T-helper 9 cell (primary cell): ENCODE data around the gene GPR149.

Experiments used
- DNase-seq: peaks from one replicate; pipeline ENCODE4 v3.0.0-alpha.2; 2020

Gene GPR149

DNA sequence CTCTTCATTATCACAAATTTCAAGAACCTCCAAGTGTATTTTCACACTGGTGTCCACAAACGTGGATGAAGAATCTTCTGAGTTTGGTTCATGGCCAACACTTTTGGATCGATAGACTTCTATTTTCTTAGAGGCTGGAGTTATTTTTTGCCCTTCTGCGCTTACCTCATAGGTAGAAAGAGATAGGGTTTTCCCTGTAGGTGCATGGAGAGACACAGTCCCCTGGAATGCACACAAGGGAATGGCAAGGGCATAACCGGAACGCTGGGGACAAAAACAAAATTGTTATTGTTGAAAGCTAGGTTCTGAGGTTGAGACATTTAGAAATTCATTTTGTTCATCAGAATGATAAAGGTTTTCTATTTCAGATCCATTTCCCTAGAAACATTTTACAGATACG, 92.0 kb downstream of the GPR149 start:
- DNase-seq = no peak

DNA sequence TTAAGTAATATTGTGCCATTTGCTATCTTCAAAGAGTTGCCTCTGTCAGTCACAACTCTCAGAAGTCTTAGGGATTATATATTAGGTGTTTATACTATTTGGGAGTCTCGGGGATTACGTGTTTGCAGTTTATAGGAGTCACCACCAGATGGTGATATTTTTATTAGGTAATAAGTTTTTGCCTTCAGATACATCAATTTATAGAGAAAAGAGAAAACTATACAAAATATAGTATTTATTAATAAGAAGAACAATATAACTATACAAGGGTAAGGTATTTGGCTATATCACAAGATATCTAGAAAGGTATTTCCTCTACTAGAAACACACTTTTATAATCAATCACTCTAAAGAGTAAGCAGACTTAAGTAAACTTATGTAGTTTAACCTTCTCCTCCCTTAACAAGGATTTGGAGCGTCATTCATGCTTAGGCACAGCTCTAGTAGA, 95.0 kb downstream of the GPR149 start:
- no peak for DNase-seq

DNA sequence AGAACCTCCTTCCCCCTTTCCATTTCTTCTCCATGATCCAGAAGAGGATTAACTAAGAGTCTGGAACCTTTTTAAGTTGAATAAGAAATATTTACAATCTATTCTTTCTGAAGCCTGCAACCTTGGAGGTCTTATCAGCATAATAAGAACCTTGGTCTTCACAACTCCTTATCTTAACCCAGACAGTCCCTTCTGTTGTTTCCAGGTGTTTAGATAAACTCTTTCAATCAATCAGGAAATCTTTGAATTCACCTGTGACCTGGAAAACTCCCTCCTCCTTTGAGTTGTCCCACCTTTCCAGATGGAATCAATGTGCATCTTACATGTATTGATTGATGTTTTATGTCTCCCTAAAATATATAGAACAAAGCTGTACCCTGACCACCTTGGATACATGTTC, 102.1 kb downstream of the GPR149 start:
- no peak for DNase-seq

DNA sequence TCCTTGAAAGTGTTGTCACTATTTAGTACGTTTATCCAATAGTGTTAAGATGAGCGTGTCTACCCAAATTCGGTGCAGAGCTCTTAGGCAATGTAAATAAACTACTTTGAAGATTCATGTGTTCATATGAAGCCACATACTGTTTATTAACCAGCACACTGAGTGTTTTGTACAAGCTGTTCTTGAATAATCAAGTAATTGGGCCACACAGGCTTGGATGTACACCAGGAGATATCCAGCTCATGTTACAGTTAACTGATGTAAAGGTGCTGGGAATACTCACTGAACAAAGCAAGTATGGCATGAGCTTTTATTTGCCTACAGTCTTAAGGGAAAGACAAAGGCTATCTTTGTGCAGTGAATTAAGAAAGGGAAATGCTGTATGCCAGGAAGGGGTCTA, 105.1 kb downstream of the GPR149 start:
- no peak for DNase-seq

DNA sequence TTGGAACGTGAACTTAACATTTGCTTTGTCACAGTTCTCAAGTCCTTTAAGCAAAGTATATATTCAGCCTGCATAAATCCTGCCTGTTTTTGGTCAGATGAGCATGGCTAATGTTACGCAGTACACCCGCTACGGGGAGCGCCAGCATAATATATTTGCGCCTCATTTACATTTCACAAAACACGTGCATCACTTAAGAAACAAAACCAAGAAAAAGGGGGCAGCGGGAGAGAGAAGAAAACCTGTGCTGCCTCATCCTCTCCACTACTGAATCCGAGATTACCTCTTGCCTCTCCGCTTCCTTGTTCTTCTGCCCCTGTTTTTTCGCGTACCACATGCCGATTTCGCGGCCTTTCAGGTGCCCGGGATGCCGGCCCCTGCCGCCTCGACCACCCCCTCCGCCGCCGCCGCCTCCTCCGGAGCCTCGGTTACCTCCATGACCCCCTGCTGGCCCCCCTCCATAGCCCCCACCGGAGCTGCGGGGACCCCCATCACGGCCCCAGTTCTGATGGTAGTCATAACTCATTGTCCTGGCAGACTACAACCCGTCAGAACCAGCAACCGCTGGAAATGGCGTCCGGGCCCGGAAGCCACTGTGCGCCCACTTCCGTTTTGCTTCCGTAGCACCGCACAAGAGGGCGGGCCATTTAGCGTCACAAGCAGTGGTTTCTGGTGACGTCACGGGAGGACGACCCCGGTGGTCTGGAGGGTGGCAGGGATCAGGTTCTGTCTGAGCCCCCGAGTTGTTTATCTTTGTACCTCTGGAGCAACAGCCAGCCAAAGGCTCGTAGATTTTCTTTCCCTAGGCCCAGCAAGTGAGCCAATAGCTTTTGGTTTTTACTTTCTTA, 105.9 kb downstream of the GPR149 start, which contains the start of gene DHX36:
DHX36 (minus strand) TSS at position 597 of the 848 bp plus-strand sequence; CDS start at position 526, 71 bp downstream.
- peak; percentile 83 for DNase-seq

DNA sequence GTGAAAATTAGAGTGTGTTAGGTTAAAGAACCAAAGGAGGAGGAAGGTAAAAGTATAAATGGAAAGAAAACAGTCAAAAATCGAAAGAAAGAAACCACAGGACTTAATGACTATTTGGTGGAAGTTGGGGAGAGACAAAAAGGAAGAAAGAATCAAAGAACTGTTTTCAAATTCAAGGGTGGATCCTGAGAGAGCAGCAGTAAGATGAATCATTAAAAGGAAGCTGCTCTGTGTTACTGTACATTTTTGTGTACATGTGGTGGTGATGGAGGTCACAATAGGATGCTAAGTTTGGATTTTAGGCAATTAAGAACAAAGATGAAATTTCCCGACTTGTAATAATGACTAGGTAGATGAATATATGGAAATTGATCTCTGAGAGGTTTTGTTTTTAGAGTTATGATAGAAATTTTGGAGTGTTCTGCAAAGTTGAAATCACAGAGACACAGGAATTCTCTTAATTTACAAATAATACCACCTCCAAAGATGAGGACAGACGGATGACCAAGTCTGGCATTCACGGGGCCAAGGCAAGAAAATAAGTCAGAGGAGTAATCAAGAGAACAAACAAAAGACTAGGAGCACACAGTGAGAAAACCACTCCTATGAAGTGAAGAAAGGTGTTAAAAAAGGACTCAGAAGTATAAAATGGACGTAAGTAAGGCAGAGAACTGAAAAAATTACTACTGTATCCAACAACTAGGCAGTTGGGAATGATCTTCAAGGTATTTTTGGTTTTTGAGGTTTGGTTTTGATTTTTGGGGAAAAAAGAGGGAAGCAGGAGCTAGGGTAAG, 112.8 kb downstream of the GPR149 start:
- DNase-seq = no peak

DNA sequence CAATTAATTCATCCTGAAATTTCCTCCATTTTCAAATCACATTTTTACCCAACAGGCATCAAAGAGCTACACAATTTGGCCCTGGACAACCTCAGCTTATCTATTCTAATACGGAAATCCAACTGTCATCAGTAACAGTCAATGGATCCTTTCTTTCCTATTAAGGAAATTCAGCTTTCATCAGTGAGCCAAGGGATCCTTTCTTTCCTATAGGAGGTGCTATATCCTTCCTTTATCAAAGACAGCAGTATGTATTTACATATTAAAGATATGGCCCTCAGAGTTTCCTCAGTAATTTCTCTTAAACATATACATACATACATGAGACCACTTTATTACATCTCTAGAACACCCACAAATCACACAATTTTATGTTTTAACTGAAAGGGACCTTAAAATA, 115.8 kb downstream of the GPR149 start:
- DNase-seq = no peak

DNA sequence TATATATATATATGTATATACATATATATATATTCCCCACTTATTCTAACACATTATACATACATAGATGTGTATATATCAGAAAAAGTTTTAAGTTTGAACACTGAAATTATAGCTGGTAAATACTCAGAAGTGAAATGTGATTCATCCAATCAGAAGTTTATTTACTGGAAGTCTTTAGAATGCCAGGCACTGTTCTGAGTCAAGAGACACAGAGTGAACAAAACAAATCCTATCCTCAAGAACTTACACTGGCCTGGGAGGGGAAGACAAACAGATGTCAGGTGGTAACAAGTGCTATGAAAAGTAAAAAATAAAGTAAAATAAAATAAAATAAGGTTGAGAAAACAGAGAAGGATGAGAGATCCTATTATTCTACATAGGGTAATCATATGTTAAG, 119.2 kb downstream of the GPR149 start:
- no peak for DNase-seq

DNA sequence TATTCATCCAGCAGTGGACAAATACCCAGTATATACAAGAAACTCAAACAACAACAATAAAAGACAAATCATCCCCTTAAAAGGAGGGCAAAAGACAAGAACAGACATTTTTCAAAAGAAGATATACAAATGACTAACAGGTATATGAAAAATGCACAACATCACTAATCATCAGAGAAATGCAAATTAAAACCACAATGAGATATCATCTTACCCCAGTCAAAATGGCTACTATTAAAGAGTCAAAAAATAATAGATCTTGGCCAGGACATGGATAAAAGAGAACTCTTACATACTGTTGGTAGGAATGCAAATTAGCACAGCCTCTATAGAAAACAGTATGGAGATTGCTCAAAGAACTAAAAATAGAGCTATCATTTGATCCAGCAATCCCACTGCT, 122.6 kb downstream of the GPR149 start:
- DNase-seq = no peak

DNA sequence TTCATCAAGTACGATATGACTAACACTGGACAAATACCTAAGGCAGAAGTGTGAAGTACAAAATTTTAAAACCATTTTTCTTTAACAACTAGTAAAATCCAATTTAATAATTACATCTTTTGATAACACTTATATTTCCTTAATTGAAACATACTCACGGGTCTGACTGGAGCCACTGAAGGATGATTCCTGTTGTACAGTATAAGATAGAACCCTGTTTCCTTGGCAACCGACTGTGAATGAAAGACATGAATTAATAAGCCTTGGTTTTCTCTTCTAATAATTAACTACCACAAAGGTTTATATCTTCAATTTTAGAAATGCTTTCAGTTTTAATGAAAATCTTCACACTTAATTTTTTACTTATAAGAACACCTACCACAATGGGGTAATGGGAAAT, 125.1 kb downstream of the GPR149 start:
- no peak for DNase-seq

DNA sequence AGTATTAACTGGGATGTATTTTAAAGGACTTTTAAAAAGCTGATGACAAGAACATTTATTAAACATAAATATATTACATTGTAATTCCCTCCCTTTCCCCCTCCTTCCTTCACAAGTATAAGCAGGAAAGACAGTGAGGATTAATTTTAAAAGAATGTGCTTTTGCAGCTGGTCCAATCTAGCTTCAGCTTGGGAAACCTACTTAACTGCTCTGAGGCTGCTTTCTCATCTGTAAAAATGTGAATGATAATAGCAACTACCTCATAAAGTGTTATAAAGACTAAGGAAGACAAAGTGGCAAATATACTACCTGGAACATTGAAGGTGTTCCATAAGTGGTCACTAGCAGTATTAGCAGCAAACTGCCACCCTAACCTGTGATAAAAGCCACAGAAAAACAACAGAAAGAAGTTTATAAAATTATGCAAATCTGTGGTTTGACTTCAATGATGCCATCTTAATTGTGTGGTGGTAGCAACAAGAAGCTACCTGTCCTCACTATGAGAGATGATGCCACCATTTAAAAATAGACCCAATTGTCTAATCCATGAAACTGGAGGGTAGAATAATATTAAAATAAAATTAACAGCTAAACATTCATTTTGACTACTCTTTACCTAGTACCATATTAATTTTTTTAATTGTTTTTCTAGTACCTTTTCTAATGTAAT, 125.7 kb downstream of the GPR149 start:
- no peak for DNase-seq

DNA sequence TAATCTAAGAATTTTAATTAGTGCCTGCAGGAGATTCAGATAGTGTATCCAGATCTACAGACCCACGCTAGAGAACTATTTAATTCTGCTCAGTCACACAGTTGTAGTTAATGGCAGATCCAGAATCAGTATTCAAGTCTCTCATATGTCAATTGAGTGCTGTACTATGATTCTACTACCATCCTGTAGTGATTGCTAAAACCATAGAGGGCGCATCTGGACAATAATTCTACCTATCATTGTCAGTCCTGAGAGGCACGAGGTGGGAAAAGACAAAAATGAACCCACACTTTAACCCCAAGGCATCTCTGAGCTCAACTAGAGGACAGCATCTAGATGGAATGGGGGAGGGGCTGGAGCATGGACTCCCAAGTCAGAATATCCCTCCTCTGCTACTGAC, 128.4 kb downstream of the GPR149 start:
- DNase-seq = no peak

DNA sequence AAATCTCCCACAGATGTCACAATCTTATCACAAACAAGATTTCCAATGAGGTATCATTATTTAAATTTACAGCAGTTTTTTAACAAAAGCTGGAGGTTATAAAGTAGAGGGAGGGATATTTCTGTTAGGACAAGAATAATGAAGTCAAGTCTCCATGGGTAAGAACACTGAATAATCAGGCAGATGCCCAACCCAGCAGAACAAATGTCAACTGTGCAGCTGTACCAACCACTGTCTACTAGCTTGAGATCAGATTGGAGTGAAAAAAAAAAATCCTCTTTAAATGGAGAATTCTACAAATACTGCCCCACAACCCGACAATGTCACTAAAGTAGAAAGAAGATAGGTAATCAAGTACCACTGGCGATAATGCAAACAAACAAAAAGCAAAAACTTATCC, 136.0 kb downstream of the GPR149 start:
- no peak for DNase-seq

DNA sequence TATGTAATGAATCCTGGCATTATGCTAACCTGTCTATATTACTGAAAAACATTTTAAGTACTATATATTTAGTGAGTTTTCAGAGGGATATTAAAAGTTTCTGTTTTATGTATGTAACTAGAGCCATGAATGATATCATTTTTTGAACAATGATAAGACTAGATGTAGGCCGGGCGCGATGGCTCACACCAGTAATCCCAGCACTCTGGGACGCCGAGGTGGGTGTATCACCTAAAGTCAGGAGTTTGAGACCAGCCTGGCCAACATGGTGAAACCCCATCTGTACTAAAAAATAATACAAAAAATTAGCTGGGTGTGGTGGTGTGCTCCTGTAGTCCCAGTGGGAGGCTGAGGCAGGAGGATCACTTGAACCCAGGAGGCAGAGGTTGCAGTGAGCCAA, 139.8 kb downstream of the GPR149 start:
- no peak for DNase-seq
